Astrocyte of the hippocampus (primary cell): Measurements from ENCODE around the gene SLC10A7.
A peak's percentile ranks its signal among the peaks of the same experiment; 100 is the strongest.

Source experiments
- DNase-seq: peaks from one replicate; pipeline ENCODE4 v3.0.0; 2011; ENCODE audit warnings: low read depth, low spot score

Gene SLC10A7

GRCh38 chr4:146311238-146311970, 210.3 kb downstream of the SLC10A7 start:
- DNase-seq: no peak

GRCh38 chr4:146310319-146311021, 211.3 kb downstream of the SLC10A7 start:
- DNase-seq: peak; percentile 11

GRCh38 chr4:146308951-146309350, 212.8 kb downstream of the SLC10A7 start:
- peak; percentile 69 for DNase-seq

- no peak for DNase-seq
These were observed 218.9 kb downstream of the SLC10A7 start for GRCh38 chr4:146302822-146303221.

- no peak for DNase-seq
These were observed 222.1 kb downstream of the SLC10A7 start for GRCh38 chr4:146299607-146300006.

- no peak for DNase-seq
These were observed 227.0 kb downstream of the SLC10A7 start for GRCh38 chr4:146294776-146295175.

GRCh38 chr4:146292508-146292907, 229.2 kb downstream of the SLC10A7 start:
- DNase-seq: no peak

- DNase-seq: no peak
These were observed 230.4 kb downstream of the SLC10A7 start for GRCh38 chr4:146291313-146291712.

- DNase-seq: no peak
These were observed 233.5 kb downstream of the SLC10A7 start for GRCh38 chr4:146288193-146288592.

GRCh38 chr4:146285037-146285436, 236.7 kb downstream of the SLC10A7 start:
- DNase-seq: no peak

- DNase-seq: no peak
These were observed 237.7 kb downstream of the SLC10A7 start for GRCh38 chr4:146283758-146284651.

GRCh38 chr4:146282657-146283056, 239.1 kb downstream of the SLC10A7 start:
- no peak for DNase-seq

GRCh38 chr4:146278986-146279385, 242.8 kb downstream of the SLC10A7 start:
- no peak for DNase-seq

GRCh38 chr4:146275370-146275769, 246.4 kb downstream of the SLC10A7 start:
- no peak for DNase-seq

GRCh38 chr4:146274774-146275173, 247.0 kb downstream of the SLC10A7 start:
- no peak for DNase-seq

- no peak for DNase-seq
These were observed 248.4 kb downstream of the SLC10A7 start for GRCh38 chr4:146273204-146273901.

- DNase-seq: no peak
These were observed 250.3 kb downstream of the SLC10A7 start for GRCh38 chr4:146271466-146271865.

GRCh38 chr4:146269228-146269653, 252.5 kb downstream of the SLC10A7 start:
- DNase-seq: no peak

- no peak for DNase-seq
These were observed 253.9 kb downstream of the SLC10A7 start for GRCh38 chr4:146267826-146268225.

GRCh38 chr4:146265950-146266490, 255.7 kb downstream of the SLC10A7 start:
- no peak for DNase-seq

GRCh38 chr4:146263793-146264192, 257.9 kb downstream of the SLC10A7 start:
- DNase-seq: no peak
